Measurements from ENCODE around the gene GNAI1.

- TF ChIP-seq CTCF (conservative IDR thresholded peaks at IDR 0.05; ENCODE audit: low read length), result no peak
- no peak for TF ChIP-seq EZH2phosphoT487 (IDR thresholded peaks at IDR 0.05; ENCODE audit: borderline replicate concordance, low read depth, low read length)
These were observed 35.8 kb upstream of the GNAI1 start for GRCh38 chr7:80098795-80099194.

Measured in OCI-LY7 (cell line).